GM12865 (cell line): ENCODE data around the gene SPATS2.
A peak's percentile ranks its signal among the peaks of the same experiment; 100 is the strongest.

ENCODE experiments used
- DNase-seq: peaks from one replicate; pipeline ENCODE4 v3.0.0; 2010; ENCODE audit warnings: low read depth
- H3K4me3 ChIP-seq: 2 replicates; pipeline ENCODE4 v1.5.1; 2011; ENCODE audit warnings: mild to moderate bottlenecking, low read depth, low read length, control low read depth
- CTCF ChIP-seq: IDR thresholded peaks from 2 replicates; pipeline ENCODE4 v1.5.1; 2011; ENCODE audit warnings: low read length, control low read depth, low read depth, inconsistent platforms; ENCODE audit not compliant: insufficient read depth; ENCODE audit errors: missing control alignments

The SPATS2 gene

GRCh38 chr12:49440035-49440434 lies 72.8 kb downstream of the SPATS2 start:
- no peak for TF ChIP-seq CTCF
- DNase-seq = no peak
- H3K4me3 ChIP-seq = no peak overlapping the region

GRCh38 chr12:49442915-49443314 lies 75.7 kb downstream of the SPATS2 start:
- no peak for TF ChIP-seq CTCF
- no peak overlapping the region for H3K4me3 ChIP-seq
- no peak for DNase-seq

- no peak for DNase-seq
- TF ChIP-seq CTCF = no peak
- no peak overlapping the region for H3K4me3 ChIP-seq
Measured at GRCh38 chr12:49446571-49446970, 79.3 kb downstream of the SPATS2 start.

GRCh38 chr12:49448858-49449257 lies 81.6 kb downstream of the SPATS2 start:
- no peak overlapping the region for H3K4me3 ChIP-seq
- no peak for TF ChIP-seq CTCF
- DNase-seq = no peak

GRCh38 chr12:49451468-49452259 lies 84.4 kb downstream of the SPATS2 start:
- no peak overlapping the region for H3K4me3 ChIP-seq
- TF ChIP-seq CTCF = no peak
- peak; percentile 72 for DNase-seq

- no peak overlapping the region for H3K4me3 ChIP-seq
- no peak for DNase-seq
- TF ChIP-seq CTCF = no peak
Measured at GRCh38 chr12:49455501-49455900, 88.2 kb downstream of the SPATS2 start.
